H9 (cell line): ENCODE measurements around the gene LMBR1. TPM values are rescaled to one million over a fixed set of nuclear protein-coding genes. Genes with fewer than 3 reads are reported as not detected.

Experiments used
- DNase-seq: peaks from one replicate; pipeline ENCODE4 v3.0.0-alpha.2; 2017
- H2AFZ ChIP-seq: one replicate; pipeline ENCODE4 v1.6.1; 2013; ENCODE audit warnings: mild to moderate bottlenecking, low read length, control low read depth, moderate library complexity
- H2AK5ac ChIP-seq: 2 replicates; pipeline ENCODE4 v1.6.1; 2013; ENCODE audit warnings: low read length, control low read depth, mixed read lengths; ENCODE audit not compliant: insufficient read length
- H2BK120ac ChIP-seq: one replicate; pipeline ENCODE4 v1.6.1; 2013; ENCODE audit warnings: low read depth, mild to moderate bottlenecking, low read length, control low read depth, inconsistent platforms; ENCODE audit not compliant: poor library complexity, severe bottlenecking
- H2BK12ac ChIP-seq: 2 replicates; pipeline ENCODE4 v1.6.1; 2013; ENCODE audit warnings: low read length, control low read depth, mixed read lengths, low read depth; ENCODE audit not compliant: insufficient read length
- H2BK15ac ChIP-seq: 2 replicates; pipeline ENCODE4 v1.6.1; 2013; ENCODE audit warnings: low read depth, low read length, control low read depth
- H2BK20ac ChIP-seq: one replicate; pipeline ENCODE4 v1.6.1; 2013; ENCODE audit warnings: low read depth, mild to moderate bottlenecking, low read length, control low read depth, inconsistent platforms; ENCODE audit not compliant: poor library complexity, severe bottlenecking
- H2BK5ac ChIP-seq: 2 replicates; pipeline ENCODE4 v1.6.1; 2013; ENCODE audit warnings: low read length, control low read depth, mixed read lengths; ENCODE audit not compliant: insufficient read length
- H3K14ac ChIP-seq: 2 replicates; pipeline ENCODE4 v1.6.1; 2013; ENCODE audit warnings: low read length, control low read depth; ENCODE audit not compliant: insufficient read depth
- H3K18ac ChIP-seq: 2 replicates; pipeline ENCODE4 v1.6.1; 2013; ENCODE audit warnings: low read depth, mild to moderate bottlenecking, mixed read lengths, low read length, control low read depth; ENCODE audit not compliant: insufficient read length
- H3K23ac ChIP-seq: 2 replicates; pipeline ENCODE4 v1.6.1; 2013; ENCODE audit warnings: low read length, control low read depth, mixed read lengths, low read depth; ENCODE audit not compliant: insufficient read length
- H3K23me2 ChIP-seq: 2 replicates; pipeline ENCODE4 v1.6.1; 2013; ENCODE audit warnings: low read depth, mild to moderate bottlenecking, mixed read lengths, low read length, control low read depth; ENCODE audit not compliant: insufficient read length, poor library complexity, severe bottlenecking
- H3K27ac ChIP-seq: 2 replicates; pipeline ENCODE4 v1.5.1; 2013; ENCODE audit warnings: low read length, control low read depth, mixed read lengths, low read depth; ENCODE audit not compliant: insufficient read length
- H3K27me3 ChIP-seq: 2 replicates; pipeline ENCODE4 v1.6.1; 2013; ENCODE audit warnings: low read length, control low read depth, inconsistent platforms; ENCODE audit not compliant: insufficient read depth
- H3K4ac ChIP-seq: 2 replicates; pipeline ENCODE4 v1.6.1; 2013; ENCODE audit warnings: low read depth, mild to moderate bottlenecking, control low read depth, inconsistent platforms, low read length, moderate library complexity
- H3K4me1 ChIP-seq: 2 replicates; pipeline ENCODE4 v1.6.1; 2013; ENCODE audit warnings: low read length, control low read depth, inconsistent platforms; ENCODE audit not compliant: insufficient read depth
- H3K4me2 ChIP-seq: 2 replicates; pipeline ENCODE4 v1.6.1; 2013; ENCODE audit warnings: low read length, control low read depth, mixed read lengths; ENCODE audit not compliant: insufficient read length, insufficient read depth
- H3K56ac ChIP-seq: 2 replicates; pipeline ENCODE4 v1.6.1; 2013; ENCODE audit warnings: low read depth, mild to moderate bottlenecking, mixed read lengths, low read length, control low read depth; ENCODE audit not compliant: insufficient read length
- H3K79me1 ChIP-seq: 2 replicates; pipeline ENCODE4 v1.6.1; 2013; ENCODE audit warnings: low read depth, mild to moderate bottlenecking, moderate library complexity, low read length, control low read depth, inconsistent platforms; ENCODE audit not compliant: insufficient read depth, poor library complexity, severe bottlenecking
- H3K79me2 ChIP-seq: 2 replicates; pipeline ENCODE4 v1.6.1; 2013; ENCODE audit warnings: low read length, control low read depth, inconsistent platforms; ENCODE audit not compliant: insufficient read depth
- H3K9ac ChIP-seq: 2 replicates; pipeline ENCODE4 v1.6.1; 2013; ENCODE audit warnings: low read length, control low read depth, mixed read lengths; ENCODE audit not compliant: insufficient read length; ENCODE audit errors: extremely low read depth
- H3K9me3 ChIP-seq: one replicate; pipeline ENCODE4 v1.6.1; 2013; ENCODE audit warnings: low read depth, low read length, inconsistent platforms; ENCODE audit not compliant: control insufficient read depth
- H3T11ph ChIP-seq: one replicate; pipeline ENCODE4 v1.6.1; 2013; ENCODE audit warnings: mild to moderate bottlenecking, low read length, control low read depth, inconsistent platforms
- H4K20me1 ChIP-seq: one replicate; pipeline ENCODE4 v1.6.1; 2013; ENCODE audit not compliant: control insufficient read depth, insufficient read length, insufficient read depth
- H4K5ac ChIP-seq: 2 replicates; pipeline ENCODE4 v1.6.1; 2013; ENCODE audit warnings: low read depth, mild to moderate bottlenecking, mixed read lengths, low read length, control low read depth; ENCODE audit not compliant: insufficient read length
- H4K8ac ChIP-seq: replicated peaks from 2 replicates; pipeline ENCODE4 v1.6.1; 2013; ENCODE audit warnings: low read length, control low read depth, mixed read lengths, low read depth; ENCODE audit not compliant: insufficient read length
- H4K91ac ChIP-seq: 2 replicates; pipeline ENCODE4 v1.6.1; 2013; ENCODE audit warnings: low read depth, mild to moderate bottlenecking, moderate library complexity, mixed read lengths, low read length, control low read depth; ENCODE audit not compliant: insufficient read length
- H3K27ac Mint-ChIP-seq, 3 experiments: 2 replicates in 2 of 3; 3 replicates in 1 of 3; pipeline ENCODE4 v1.8.0; 2020 to 2021; ENCODE audit warnings: mixed read lengths in 3 of 3, mild to moderate bottlenecking in 1 of 3, moderate library complexity in 1 of 3
- H3K27me3 Mint-ChIP-seq: 2 replicates; pipeline ENCODE4 v1.8.0; 2021; ENCODE audit warnings: low read depth, mild to moderate bottlenecking, moderate library complexity, mixed read lengths
- H3K36me3 Mint-ChIP-seq, 3 experiments: 2 replicates in 2 of 3; 3 replicates in 1 of 3; pipeline ENCODE4 v1.8.0; 2020 to 2021; ENCODE audit warnings: low read depth in 3 of 3, mixed read lengths in 3 of 3; ENCODE audit not compliant: insufficient read depth in 1 of 3
- H3K4me1 Mint-ChIP-seq, 2 experiments: 2 replicates each; pipeline ENCODE4 v1.8.0; 2020; ENCODE audit warnings: mixed read lengths in 2 of 2
- H3K4me3 Mint-ChIP-seq, 2 experiments: 2 replicates in 1 of 2; 3 replicates in 1 of 2; pipeline ENCODE4 v1.8.0; 2020 to 2021; ENCODE audit warnings: mild to moderate bottlenecking in 2 of 2, mixed read lengths in 2 of 2, moderate library complexity in 1 of 2
- H3K9me3 Mint-ChIP-seq, 2 experiments: 2 replicates in 1 of 2; 3 replicates in 1 of 2; pipeline ENCODE4 v1.8.0; 2020; ENCODE audit warnings: mild to moderate bottlenecking in 2 of 2, mixed read lengths in 2 of 2, moderate library complexity in 1 of 2
- CTCF ChIP-seq: fragments of 200-600 bp; sonication (generic); conservative IDR thresholded peaks from 3 replicates; pipeline ENCODE4 v1.8.0; 2021; ENCODE audit warnings: antibody characterized with exemption, mild to moderate bottlenecking
- WGBS: extraction: QIAGEN DNeasy Blood & Tissue Kit; methylation state at CpG from one replicate; pipeline ENCODE4 v1.1.7; 2013; ENCODE audit warnings: missing lambda C conversion rate, low lambda C conversion rate, mixed read lengths; ENCODE audit not compliant: insufficient read length; ENCODE audit errors: extremely low coverage; 5-methylcytosine and 5-hydroxymethylcytosine counted together
- total RNA-seq: library from RNA; stranded (reverse); gene quantifications from 2 replicates; pipeline ENCODE4 v1.2.1, GENCODE V29; 2021

The LMBR1 gene
- total RNA-seq, 1 experiment from 2014 or later = 62.3 TPM

GRCh38 chr7:156669035-156669828, 223.8 kb downstream of the LMBR1 start:
- TF ChIP-seq CTCF = no peak
- Histone ChIP-seq H3K79me1 (no peaks in the 10 kb centered on the region), H3K14ac (no peak overlapping the region), H2BK20ac (no peak overlapping the region), H4K8ac (no peak overlapping the region), H3K4ac (no peak overlapping the region), H3K23ac (no peak overlapping the region), H3K27ac (no peak overlapping the region), H3K56ac (no peak overlapping the region), H4K91ac (no peak overlapping the region), H4K20me1 (no peaks in the 10 kb centered on the region), H3K18ac (no peak overlapping the region), H3T11ph (no peak overlapping the region), H3K23me2 (no peaks in the 10 kb centered on the region), H3K9ac (no peak overlapping the region), H2BK5ac (no peak overlapping the region), H3K4me1 (peaks cover 10% of the 10 kb centered on the region; the same call in 1 of the 2 replicates), H3K9me3 (no peaks in the 10 kb centered on the region), H2AFZ (no peak overlapping the region), H3K27me3 (no peaks in the 10 kb centered on the region), H3K79me2 (no peaks in the 10 kb centered on the region), H2BK15ac (no peak overlapping the region), H2BK120ac (no peak overlapping the region), H2BK12ac (no peak overlapping the region), H2AK5ac (no peak overlapping the region), H4K5ac (no peak overlapping the region), H3K4me2 (no peak overlapping the region)
- Mint-ChIP-seq H3K36me3 (peaks cover 4 to 14% (median 12%) of the 10 kb centered on the region in 3 experiments; a peak in 6 of 7 replicates), H3K9me3 (no peaks in the 10 kb centered on the region), H3K4me3 (no peak overlapping the region), H3K27me3 (no peaks in the 10 kb centered on the region), H3K4me1 (peaks cover 39 to 40% of the 10 kb centered on the region in 2 experiments), H3K27ac (peak overlapping the region in 1 of 3 experiments; percentile 48; a peak in 3 of 7 replicates)
- WGBS = no CpG with 5 or more reads among the region's 19 CpGs
- no peak for DNase-seq
